Glutamatergic neuron (in vitro differentiated cells): ENCODE data around the gene TGFB1. TPM values are rescaled to one million over a fixed set of nuclear protein-coding genes. Genes with fewer than 3 reads are reported as not detected.
"Not testable (repeated sequence)": the region's sequence is repeated elsewhere in the genome, so short reads cannot be mapped to it uniquely, and the experiment has no call there.

Experiments used
- DNase-seq: peaks from one replicate; pipeline ENCODE4 v3.0.0; 2022
- H3K27ac Mint-ChIP-seq: one replicate; pipeline ENCODE4 v1.8.0; 2020; ENCODE audit warnings: mild to moderate bottlenecking, mixed read lengths, inconsistent platforms; ENCODE audit not compliant: unreplicated experiment
- H3K27me3 Mint-ChIP-seq: one replicate; pipeline ENCODE4 v1.8.0; 2020; ENCODE audit warnings: mild to moderate bottlenecking, moderate library complexity, mixed read lengths, inconsistent platforms; ENCODE audit not compliant: unreplicated experiment
- H3K36me3 Mint-ChIP-seq: one replicate; pipeline ENCODE4 v1.8.0; 2020; ENCODE audit warnings: mild to moderate bottlenecking, mixed read lengths, inconsistent platforms; ENCODE audit not compliant: unreplicated experiment
- H3K4me1 Mint-ChIP-seq: one replicate; pipeline ENCODE4 v1.8.0; 2020; ENCODE audit warnings: mild to moderate bottlenecking, low read depth, mixed read lengths, inconsistent platforms; ENCODE audit not compliant: unreplicated experiment
- H3K4me3 Mint-ChIP-seq: one replicate; pipeline ENCODE4 v1.8.0; 2020; ENCODE audit warnings: mild to moderate bottlenecking, mixed read lengths, inconsistent platforms; ENCODE audit not compliant: unreplicated experiment
- H3K9me3 Mint-ChIP-seq: one replicate; pipeline ENCODE4 v1.8.0; 2020; ENCODE audit warnings: mild to moderate bottlenecking, moderate library complexity, mixed read lengths, inconsistent platforms; ENCODE audit not compliant: unreplicated experiment
- total RNA-seq: library from RNA; stranded (reverse); fragmentation: NEBNext Ultra II Directional; extraction: Animal tissue kit (Norgen Biotek cat#: 25700); gene quantifications from one replicate; pipeline ENCODE4 v1.2.1, GENCODE V29; 2021; ENCODE audit not compliant: unreplicated experiment
- TF ChIP-seq, protein P1 (sequence below): fragments of 200-600 bp; sonication (generic); IDR thresholded peaks from one replicate; pipeline ENCODE4 v1.5.0; 2021; ENCODE audit not compliant: partially characterized antibody, unreplicated experiment

Gene TGFB1
- total RNA-seq, 1 donor from 2014 or later, result 26.0 TPM

DNA sequence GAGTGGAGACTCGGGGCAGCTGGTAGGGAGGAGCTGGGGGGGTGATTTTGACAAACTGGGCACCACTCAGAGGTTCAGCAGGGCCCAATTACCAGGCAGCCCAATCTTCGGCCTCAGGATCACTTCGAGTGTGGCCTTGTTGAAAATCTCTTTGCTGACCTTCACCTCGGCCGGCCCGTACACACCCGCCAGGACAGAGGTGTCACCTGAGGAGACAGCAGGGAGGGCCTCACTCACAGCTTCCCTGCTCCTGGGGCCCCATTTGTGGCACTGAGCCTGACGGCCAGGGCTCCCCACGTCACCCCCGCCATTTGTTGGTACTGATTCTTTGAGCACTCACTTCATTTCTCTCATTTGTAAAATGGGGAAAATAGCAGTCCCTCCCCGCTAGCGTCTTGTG, 39.1 kb upstream of the TGFB1 start:
- no peak for DNase-seq
- Mint-ChIP-seq H3K27ac (no peak overlapping the region), H3K36me3 (no peaks in the 10 kb centered on the region), H3K9me3 (peaks cover 13% of the 10 kb centered on the region), H3K27me3 (peaks cover 6% of the 10 kb centered on the region), H3K4me3 (no peak overlapping the region), H3K4me1 (peaks cover 8% of the 10 kb centered on the region)
- TF ChIP-seq, protein P1, sequence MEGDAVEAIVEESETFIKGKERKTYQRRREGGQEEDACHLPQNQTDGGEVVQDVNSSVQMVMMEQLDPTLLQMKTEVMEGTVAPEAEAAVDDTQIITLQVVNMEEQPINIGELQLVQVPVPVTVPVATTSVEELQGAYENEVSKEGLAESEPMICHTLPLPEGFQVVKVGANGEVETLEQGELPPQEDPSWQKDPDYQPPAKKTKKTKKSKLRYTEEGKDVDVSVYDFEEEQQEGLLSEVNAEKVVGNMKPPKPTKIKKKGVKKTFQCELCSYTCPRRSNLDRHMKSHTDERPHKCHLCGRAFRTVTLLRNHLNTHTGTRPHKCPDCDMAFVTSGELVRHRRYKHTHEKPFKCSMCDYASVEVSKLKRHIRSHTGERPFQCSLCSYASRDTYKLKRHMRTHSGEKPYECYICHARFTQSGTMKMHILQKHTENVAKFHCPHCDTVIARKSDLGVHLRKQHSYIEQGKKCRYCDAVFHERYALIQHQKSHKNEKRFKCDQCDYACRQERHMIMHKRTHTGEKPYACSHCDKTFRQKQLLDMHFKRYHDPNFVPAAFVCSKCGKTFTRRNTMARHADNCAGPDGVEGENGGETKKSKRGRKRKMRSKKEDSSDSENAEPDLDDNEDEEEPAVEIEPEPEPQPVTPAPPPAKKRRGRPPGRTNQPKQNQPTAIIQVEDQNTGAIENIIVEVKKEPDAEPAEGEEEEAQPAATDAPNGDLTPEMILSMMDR, result no peak

DNA sequence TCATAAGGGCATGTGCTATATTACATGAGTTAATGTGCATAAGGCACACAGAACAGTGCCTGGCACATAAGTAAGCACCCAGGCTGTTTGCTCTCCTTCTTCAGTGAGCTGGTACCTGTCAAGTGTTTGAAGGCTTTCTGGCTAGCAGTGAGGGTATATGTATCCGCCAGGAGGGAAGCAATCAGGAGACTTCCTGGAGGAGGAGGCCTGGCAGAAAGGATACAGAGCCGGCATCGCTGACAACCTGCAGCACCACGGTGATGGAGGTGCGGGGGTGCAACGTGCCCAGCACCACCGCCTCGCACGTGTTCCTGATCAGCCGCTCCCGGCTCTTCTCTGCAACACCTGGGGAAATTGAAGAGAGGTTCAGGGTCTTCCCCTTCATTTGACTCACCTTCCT, 37.9 kb upstream of the TGFB1 start:
- DNase-seq, result no peak
- no peak overlapping the region for H3K27ac Mint-ChIP-seq
- H3K4me1 Mint-ChIP-seq, result peaks cover 8% of the 10 kb centered on the region
- no peak overlapping the region for H3K4me3 Mint-ChIP-seq
- H3K9me3 Mint-ChIP-seq, result peaks cover 9% of the 10 kb centered on the region
- no peaks in the 10 kb centered on the region for H3K27me3 Mint-ChIP-seq
- TF ChIP-seq, protein P1, result no peak
- H3K36me3 Mint-ChIP-seq, result no peaks in the 10 kb centered on the region

DNA sequence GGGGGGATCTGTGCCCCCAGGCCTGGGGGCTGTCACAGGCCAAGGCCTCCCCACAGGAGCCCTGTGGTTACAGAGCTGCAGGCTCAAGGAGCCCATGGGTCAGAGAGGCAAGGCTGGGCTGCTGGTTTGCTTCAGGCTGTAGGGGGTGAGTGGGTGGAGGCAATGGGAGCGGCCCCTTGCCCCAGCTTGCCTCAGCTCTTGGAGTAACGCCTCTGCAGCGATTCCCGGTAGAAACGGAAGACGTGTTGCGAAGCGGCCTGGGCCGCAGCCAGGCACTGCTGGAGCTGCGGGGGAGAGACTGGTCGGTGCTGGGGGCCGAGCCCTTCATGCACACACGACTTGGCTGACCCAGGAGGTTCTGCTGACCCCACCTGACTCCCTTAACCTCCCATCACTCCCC, 32.7 kb upstream of the TGFB1 start:
- Mint-ChIP-seq H3K36me3 (no peaks in the 10 kb centered on the region), H3K9me3 (peaks cover 5% of the 10 kb centered on the region), H3K27ac (no peak overlapping the region), H3K4me3 (no peak overlapping the region), H3K27me3 (peaks cover 2% of the 10 kb centered on the region), H3K4me1 (no peaks in the 10 kb centered on the region)
- TF ChIP-seq, protein P1, result no peak
- no peak for DNase-seq

DNA sequence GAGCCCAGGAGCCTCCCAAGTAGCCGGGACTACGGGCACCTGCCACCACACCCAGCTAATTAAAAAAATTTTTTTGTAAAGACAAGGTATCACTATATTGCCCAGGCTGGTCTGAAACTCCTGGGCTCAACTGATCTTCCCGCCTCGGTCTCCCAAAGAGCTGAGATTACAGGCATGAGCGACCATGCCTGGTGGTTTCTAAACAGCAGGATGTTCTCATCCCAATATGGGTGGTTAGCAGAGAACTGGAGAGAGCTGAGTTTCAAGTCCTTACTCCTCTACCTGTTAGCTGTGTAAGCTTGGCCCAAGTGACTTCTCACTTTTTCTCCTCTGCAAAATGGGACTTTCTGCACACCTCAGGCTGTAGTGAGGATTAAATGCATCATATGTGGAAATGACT, 30.6 kb upstream of the TGFB1 start:
- Mint-ChIP-seq H3K27ac (no peak overlapping the region), H3K4me3 (no peak overlapping the region), H3K27me3 (peaks cover 2% of the 10 kb centered on the region), H3K4me1 (peaks cover 1% of the 10 kb centered on the region), H3K36me3 (no peaks in the 10 kb centered on the region), H3K9me3 (peaks cover 6% of the 10 kb centered on the region)
- TF ChIP-seq, protein P1, result no peak
- no peak for DNase-seq

DNA sequence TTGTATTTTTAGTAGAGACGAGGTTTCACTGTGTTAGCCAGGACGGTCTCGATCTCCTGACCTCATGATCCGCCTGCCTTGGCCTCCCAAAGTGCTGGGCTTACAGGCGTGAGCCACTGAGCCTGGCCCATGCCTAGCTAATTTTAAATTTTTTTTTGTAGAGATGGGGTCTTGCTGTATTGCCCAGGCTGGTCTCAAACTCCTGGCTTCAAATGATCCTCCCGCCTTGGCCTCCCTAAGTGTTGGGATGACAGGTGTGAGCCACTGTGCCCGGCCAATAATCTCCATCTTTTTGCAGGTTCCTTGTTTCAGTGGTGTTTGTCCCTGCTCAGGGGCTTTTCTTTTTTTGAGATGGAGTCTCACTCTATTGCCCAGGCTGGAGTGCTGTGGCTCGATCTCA, 27.8 kb upstream of the TGFB1 start:
- not testable (repeated sequence) for DNase-seq, H3K9me3 Mint-ChIP-seq, H3K27ac Mint-ChIP-seq, H3K4me3 Mint-ChIP-seq, H3K27me3 Mint-ChIP-seq, H3K4me1 Mint-ChIP-seq, H3K36me3 Mint-ChIP-seq
